GM19238 (cell line): ENCODE results near the gene EML2.
A peak's percentile ranks its signal among the peaks of the same experiment; 100 is the strongest.

Experiments used
- DNase-seq: peaks from one replicate; pipeline ENCODE4 v3.0.0; 2011; ENCODE audit warnings: low spot score; ENCODE audit not compliant: insufficient read length

EML2 gene

DNA sequence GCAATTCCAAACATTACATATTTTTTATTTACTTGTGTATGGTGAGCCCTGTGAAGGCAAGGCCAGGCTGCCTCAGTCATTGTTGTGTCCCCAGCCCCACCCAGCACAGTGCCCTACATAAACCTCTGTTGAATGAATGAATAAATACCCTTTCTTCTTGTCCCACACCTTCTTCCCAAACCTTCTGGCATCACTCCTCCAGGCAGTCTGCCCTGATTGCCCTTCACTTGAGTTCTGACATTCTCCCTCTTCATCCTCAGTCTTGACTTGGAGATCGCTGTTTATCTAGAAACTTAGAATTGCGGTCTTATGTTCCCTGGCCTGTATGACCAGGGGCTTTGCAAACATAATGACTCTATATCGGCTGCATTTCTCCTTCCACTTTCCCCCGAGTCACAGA, 49.4 kb downstream of the EML2 start:
- no peak for DNase-seq

DNA sequence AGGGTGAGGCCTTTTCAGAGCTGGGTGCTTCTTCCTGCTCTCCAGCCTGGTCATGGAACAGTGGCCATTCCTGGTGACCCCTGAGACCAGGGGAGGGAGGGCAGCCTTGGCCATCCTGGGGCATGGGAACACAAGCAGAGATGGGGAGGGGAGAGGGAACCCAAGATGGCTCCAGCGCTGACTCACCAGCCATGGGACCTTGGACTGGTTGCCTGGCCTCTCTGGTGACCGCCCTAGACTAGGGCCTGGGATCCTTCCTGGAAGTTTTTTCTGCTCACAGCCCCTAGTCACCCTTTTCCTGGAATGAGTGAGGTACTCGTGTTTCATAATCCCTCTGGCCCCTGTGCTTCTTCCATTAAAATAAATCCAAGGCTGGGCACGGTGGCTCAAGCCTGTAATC, 51.3 kb downstream of the EML2 start:
- DNase-seq = no peak

GRCh38 chr19:45585158-45585577, 54.0 kb downstream of the EML2 start:
- no peak for DNase-seq

DNA sequence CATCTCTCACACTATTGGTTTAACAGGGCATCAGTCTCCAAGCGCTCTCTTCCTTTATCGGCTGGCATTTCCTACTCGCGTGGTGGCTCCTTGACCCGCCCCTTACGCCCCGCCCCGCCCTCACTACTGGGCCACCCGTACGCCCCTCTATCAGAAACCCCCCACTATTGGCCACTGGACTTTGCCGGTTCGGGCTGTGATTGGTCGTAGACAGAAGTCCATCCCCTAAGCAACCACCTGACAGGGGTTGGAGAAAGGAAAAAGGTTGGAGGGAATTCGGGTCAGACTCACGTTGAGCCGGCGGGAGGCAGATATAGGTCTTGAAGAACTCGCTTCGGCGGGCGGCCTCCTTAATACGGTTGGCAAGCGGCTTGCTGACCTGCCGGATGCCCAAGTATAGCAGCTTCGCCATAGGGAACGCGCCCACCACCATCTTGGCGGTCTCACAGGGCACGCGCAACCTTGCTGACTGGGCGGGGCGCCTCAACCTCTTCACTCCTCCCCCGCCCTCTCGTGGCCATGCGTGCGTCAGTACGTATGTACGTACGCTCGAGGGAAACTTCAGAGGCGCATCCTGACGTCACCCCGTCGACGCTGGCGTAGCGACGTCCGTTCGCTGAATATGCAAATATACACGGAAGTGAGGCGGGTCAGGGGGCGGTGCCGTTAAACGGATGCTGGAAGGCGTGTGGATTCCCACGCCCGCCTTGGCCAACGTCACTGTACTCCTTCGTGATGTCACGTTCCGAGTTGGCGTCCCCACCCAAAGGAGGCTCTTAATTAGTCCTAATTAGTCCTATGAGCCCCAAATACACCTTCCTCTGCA, 54.7 kb downstream of the EML2 start, which contains the start of gene OPA3:
Gene OPA3 (minus strand): TSS at position 471 of the 826 bp plus-strand sequence. CDS start 38 bp downstream, at position 433.
- DNase-seq = peak; percentile 96

GRCh38 chr19:45581576-45581975, 57.6 kb downstream of the EML2 start:
- DNase-seq = no peak

GRCh38 chr19:45578861-45579260, 60.3 kb downstream of the EML2 start:
- no peak for DNase-seq

- no peak for DNase-seq
These were observed 61.9 kb downstream of the EML2 start for GRCh38 chr19:45577111-45577905.

DNA sequence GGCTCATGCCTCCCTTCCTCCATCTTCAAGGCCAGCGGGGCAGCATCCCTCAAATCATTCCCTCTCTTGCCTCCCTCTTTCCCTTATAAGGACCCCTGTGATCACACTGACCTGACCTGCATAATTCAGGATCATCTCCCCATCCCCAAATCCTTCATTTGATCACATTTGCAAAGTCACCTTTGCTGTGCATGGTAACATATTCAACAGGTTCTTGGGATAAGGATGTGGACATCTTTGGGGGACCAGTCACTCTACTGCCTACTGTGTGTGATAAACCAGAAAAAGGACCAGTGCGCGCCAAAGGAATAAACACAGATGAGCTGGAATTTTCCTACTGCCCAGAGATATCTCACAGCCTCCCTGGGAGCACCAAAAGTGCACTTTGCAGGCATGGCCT, 62.5 kb downstream of the EML2 start:
- DNase-seq = no peak

GRCh38 chr19:45575216-45575615, 64.0 kb downstream of the EML2 start:
- no peak for DNase-seq

DNA sequence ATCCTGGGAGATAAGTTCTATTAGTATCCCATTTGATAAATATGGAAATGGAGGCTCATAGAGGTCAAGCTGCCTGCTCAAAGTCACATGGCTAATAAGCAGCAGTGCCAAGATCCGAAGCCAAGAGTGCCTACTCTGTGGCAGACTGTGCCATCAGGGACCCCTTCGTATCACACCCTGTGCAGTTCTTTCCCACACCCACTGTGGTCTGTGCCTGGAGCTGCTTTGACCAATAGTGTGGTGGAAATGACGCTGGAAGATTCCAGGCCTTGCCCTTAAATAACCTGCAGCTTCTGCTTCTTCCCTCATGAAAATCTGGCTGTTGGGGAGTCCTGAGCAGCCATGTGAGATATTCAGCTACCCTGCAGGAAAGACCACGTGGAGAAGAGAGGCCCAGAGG, 64.7 kb downstream of the EML2 start:
- DNase-seq = no peak

DNA sequence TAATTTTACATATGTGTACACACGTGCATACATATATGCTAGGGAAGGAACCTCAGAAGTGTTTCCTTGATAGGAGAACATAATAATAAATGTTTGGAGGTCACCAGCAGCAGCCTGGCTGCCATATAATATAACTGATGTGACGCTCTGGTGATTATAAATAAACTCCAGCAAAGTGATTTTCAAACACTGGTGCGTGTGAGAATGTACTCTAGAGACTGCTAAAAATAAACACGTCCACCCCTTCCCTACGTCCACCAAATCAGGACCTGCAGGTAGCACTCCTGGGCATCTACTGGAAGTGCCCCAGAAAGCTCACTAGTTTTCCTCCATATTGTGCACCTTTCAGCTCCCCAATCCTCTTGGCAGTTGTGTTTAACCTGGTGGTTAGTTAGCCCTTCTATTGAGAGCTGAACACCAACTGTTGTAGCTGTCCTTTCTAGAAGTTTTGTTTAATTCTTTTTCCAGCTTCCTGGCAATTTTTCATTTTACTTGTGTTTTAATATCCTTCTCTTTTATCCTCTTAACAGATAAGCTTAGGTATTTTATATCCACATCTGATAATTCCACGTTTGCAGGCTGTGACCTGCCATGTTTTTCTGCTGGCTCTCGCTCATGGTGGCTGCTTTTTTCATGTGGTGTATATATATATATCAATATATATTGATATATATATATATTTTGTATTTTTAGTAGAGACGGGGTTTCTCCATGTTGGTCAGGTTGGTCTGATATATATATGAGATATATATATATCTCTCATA, 67.6 kb downstream of the EML2 start:
- DNase-seq = no peak

DNA sequence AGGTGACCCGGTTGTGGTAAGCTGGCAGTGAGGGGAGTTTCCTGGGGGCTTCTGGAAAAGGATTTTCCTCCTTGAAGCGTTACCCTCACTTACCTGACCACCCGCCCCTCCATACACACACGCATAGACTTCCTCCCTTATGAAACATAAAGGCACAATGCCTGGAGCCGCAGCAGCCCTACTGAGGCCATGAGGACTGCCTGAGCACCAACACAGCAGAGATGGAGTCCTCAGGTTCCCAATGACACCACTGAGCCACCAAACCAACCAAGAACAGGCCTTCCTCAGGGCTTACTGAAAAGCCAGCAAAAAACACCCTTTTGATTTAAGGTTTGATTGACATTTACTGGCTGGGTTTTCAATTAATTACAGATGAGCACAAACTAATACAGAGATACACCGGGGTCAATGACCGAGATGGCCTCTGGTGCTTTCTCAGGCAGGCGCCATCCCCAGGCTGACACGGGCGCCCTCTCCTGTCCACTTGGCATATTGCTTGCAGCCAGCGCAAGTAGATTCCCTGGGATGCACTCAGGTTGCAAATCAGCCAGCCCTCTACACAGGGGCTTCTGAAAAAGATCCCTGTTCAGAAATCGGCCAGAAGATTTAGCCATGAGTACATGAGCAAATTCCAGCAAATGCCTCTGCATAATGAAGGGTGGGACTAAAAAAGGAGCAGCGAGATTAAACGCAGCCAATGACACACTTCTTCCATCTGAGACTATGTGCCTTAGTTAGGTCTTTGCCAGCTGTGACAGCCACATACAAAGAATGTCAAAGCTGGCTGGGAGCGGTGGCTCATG, 69.4 kb downstream of the EML2 start:
- DNase-seq = no peak

- no peak for DNase-seq
These were observed 70.5 kb downstream of the EML2 start for GRCh38 chr19:45568732-45569131.

- DNase-seq = no peak
These were observed 71.6 kb downstream of the EML2 start for GRCh38 chr19:45567609-45568008.

DNA sequence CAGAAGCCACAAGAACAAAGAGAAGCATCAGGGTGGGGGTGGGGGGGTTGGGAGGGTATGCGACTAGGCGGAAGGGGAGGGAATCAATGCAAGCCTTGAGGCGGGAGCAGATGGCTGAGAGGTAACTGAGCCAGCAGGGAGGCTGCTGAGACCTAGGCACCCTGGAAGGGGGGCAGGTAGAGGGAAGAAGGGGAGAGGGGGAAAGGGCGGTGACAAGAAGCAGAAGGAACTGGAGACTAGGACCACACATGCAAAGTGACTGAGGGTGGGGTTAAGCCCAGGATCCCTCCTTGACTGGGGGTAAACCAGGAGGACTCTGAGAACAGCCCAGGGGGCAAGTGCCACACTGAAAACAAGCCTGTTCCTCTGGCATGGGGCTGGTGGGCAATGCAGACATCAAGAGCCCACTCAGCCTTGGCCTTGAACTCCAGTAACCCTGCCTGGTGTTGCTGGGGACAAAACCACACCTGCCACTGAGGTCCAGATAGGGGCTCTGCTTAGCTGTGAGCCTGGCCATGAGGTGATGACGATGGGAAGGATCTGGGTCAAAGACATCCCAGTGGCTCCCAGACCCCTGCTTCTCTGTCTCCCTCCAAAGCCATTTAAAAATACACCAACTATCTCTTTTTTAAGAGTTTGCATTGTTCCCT, 74.9 kb downstream of the EML2 start:
- no peak for DNase-seq

DNA sequence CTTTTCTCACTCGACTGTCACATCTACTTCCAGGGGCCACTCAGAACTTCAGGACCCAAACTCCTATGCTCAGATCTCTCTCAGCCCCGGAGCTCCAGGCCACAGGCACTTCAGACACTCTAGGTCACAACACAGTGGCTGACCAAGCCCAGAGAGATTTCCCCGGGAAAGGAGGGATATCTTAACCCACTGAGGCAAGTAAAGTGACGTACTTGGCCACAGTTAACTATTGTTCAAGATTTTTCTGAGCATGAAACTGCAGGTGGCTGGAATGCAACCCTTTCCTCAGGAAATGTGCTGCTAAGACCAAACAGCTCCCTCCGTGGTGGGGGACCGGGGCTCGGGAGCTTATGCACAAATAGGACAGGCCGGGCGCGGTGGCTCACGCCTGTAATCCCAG, 78.5 kb downstream of the EML2 start:
- DNase-seq = no peak

- no peak for DNase-seq
These were observed 79.2 kb downstream of the EML2 start for GRCh38 chr19:45560038-45560437.
